Peyer's patch (tissue), 4 donors: ENCODE data around the gene CYP2D6.

Experiments used
- POLR2A ChIP-seq, 2 donors: fragments of 450-650 bp; IDR thresholded peaks; one replicate each; pipeline ENCODE4 v1.5.1; 2017; ENCODE audit warnings: antibody characterized with exemption in 2 of 2, mild to moderate bottlenecking in 2 of 2, moderate library complexity in 2 of 2
- TF ChIP-seq, protein P1 (sequence below), 6 experiments: fragments of 450-650 bp in 4 of 6; fragments of 200-600 bp in 2 of 6; sonication (generic) in 1 of 6; IDR thresholded peaks; one replicate each; pipeline ENCODE4 v1.5.1; 2017 to 2019; ENCODE audit warnings: antibody characterized with exemption in 6 of 6, mild to moderate bottlenecking in 3 of 6, moderate library complexity in 1 of 6

DNA sequence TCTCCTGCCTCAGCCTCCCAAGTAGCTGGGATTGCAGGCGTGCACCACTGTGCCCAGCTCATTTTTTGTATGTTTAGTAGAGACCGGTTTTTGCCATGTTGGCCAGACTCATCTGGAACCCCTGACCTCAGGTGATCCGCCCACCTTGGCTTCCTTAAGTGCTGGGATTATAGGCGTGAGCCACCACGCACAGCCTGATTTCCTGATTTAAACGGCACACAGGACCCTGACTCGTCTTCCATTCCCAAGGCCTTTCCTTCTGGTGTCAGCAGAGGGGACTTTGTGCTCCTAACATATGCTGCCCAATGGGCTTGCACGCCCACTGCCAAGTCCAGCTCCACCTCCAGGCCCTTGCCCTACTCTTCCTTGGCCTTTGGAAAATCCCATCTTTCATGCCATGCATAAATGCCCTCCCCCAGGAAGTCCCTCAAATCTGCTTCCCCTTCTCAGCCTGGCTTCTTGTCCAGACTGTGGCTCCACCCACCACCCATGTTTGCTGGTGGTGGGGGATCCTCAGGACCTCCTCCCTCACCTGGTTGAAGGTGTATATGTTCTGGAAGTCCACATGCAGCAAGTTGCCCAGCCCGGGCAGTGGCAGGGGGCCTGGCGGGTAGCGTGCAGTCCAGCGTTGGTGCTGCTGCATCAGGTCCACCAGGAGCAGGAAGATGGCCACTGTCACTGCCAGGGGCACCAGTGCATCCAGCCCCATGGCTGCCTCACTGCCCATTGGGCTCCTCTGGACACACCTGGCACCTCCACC is 23.9 kb upstream of the CYP2D6 start:
- TF ChIP-seq, protein P1, sequence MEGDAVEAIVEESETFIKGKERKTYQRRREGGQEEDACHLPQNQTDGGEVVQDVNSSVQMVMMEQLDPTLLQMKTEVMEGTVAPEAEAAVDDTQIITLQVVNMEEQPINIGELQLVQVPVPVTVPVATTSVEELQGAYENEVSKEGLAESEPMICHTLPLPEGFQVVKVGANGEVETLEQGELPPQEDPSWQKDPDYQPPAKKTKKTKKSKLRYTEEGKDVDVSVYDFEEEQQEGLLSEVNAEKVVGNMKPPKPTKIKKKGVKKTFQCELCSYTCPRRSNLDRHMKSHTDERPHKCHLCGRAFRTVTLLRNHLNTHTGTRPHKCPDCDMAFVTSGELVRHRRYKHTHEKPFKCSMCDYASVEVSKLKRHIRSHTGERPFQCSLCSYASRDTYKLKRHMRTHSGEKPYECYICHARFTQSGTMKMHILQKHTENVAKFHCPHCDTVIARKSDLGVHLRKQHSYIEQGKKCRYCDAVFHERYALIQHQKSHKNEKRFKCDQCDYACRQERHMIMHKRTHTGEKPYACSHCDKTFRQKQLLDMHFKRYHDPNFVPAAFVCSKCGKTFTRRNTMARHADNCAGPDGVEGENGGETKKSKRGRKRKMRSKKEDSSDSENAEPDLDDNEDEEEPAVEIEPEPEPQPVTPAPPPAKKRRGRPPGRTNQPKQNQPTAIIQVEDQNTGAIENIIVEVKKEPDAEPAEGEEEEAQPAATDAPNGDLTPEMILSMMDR (IDR thresholded peaks at IDR 0.05), result no peak
- TF ChIP-seq POLR2A (IDR thresholded peaks at IDR 0.05), result no peak
